Body of pancreas (tissue), 4 donors: ENCODE data around the gene RPP14. TPM values are rescaled to one million over a fixed set of nuclear protein-coding genes. Genes with fewer than 3 reads are reported as not detected.

Experiments used
- ATAC-seq: fragments of 150-250 bp; one replicate; pipeline ENCODE4 v1.9.1; 2016
- DNase-seq, 4 donors: peaks; one replicate each; pipeline ENCODE4 v3.0.0-alpha.2; 2019
- H3K27ac ChIP-seq, 4 donors: fragments of 200-600 bp; sonication (generic); 1 replicate in 3 of 4; 2 replicates in 1 of 4; pipeline versions ENCODE4 v1.5.1 to v1.6.1; 2016 to 2019; ENCODE audit warnings: mild to moderate bottlenecking in 1 of 4, mixed read lengths in 1 of 4, moderate library complexity in 1 of 4
- H3K27me3 ChIP-seq, 2 donors: fragments of 200-600 bp; sonication (generic); one replicate each; pipeline ENCODE4 v1.6.0; 2016; ENCODE audit warnings: mild to moderate bottlenecking in 1 of 2
- H3K36me3 ChIP-seq, 2 donors: fragments of 200-600 bp; sonication (generic); replicated peaks in 1 of 2; 2 replicates each; pipeline ENCODE4 v1.5.1; 2016; ENCODE audit warnings: low read depth in 2 of 2; ENCODE audit not compliant: insufficient read depth in 1 of 2
- H3K4me1 ChIP-seq: fragments of 200-600 bp; sonication (generic); one replicate; pipeline ENCODE4 v1.6.0; 2016
- H3K4me3 ChIP-seq, 2 donors: fragments of 200-600 bp; sonication (generic); 1 replicate in 1 of 2; 2 replicates in 1 of 2; pipeline ENCODE4 v1.5.1; 2016 to 2019
- H3K9me3 ChIP-seq, 3 donors: fragments of 200-600 bp; sonication (generic); 1 replicate in 2 of 3; 2 replicates in 1 of 3; pipeline ENCODE4 v1.5.1; 2016
- CTCF ChIP-seq, 7 experiments: fragments of 450-650 bp in 4 of 7; fragments of 200-600 bp in 3 of 7; sonication (generic) in 3 of 7; IDR thresholded peaks; one replicate each; pipeline ENCODE4 v1.5.1; 2016 to 2019; ENCODE audit warnings: antibody characterized with exemption in 7 of 7
- POLR2A ChIP-seq, 3 donors: fragments of 450-650 bp; IDR thresholded peaks; one replicate each; pipeline ENCODE4 v1.6.1; 2016; ENCODE audit warnings: antibody characterized with exemption in 3 of 3, mild to moderate bottlenecking in 2 of 3
- WGBS, 2 donors: methylation state at CpG; one replicate each; pipeline ENCODE4 v1.1.5; 2017; 5-methylcytosine and 5-hydroxymethylcytosine counted together
- intact Hi-C: fragments of 100-400 bp; cut with DNase I; formaldehyde crosslinking; loops from one replicate; pipeline ENCODE4 v1.15.1; 2023
- total RNA-seq, 2 donors: library from RNA; depleted of rRNA; stranded (reverse); fragments of >200 nt; gene quantifications; one replicate each; pipeline ENCODE4 v1.1.0, GENCODE V29; 2016

RPP14 gene
- total RNA-seq, 2 donors from 2014 or later, result 3.6 to 4.3 TPM

- Histone ChIP-seq H3K27ac (no peak overlapping the region), H3K36me3 (peaks cover 0 to 16% of the 10 kb centered on the region in 2 donors), H3K4me3 (no peak overlapping the region), H3K27me3 (no peaks in the 10 kb centered on the region), H3K9me3 (no peaks in the 10 kb centered on the region), H3K4me1 (peaks cover 23% of the 10 kb centered on the region)
- intact Hi-C loops, result no loop called here
- ATAC-seq (no peak), DNase-seq (peak in 2 of 4 donors; percentile 25 to 27)
- no peak for TF ChIP-seq POLR2A (IDR thresholded peaks at IDR 0.05)
- no peak for TF ChIP-seq CTCF (IDR thresholded peaks at IDR 0.05)
- WGBS, 2 donors, result 0 to 22% methylated on average over 1 of the region's 1 CpG
These were observed 2.7 kb downstream of the RPP14 start for GRCh38 chr3:58308728-58309127.

GRCh38 chr3:58317811-58318210 is 11.8 kb downstream of the RPP14 start:
- Histone ChIP-seq H3K36me3 (peaks cover 0 to 27% of the 10 kb centered on the region in 2 donors), H3K27ac (no peak overlapping the region), H3K27me3 (no peaks in the 10 kb centered on the region), H3K9me3 (no peaks in the 10 kb centered on the region), H3K4me3 (no peak overlapping the region), H3K4me1 (no peaks in the 10 kb centered on the region)
- no peak for ATAC-seq
- no peak for DNase-seq
- WGBS, 2 donors, result 72 to 85% methylated on average over 2 of the region's 2 CpGs
- TF ChIP-seq POLR2A (IDR thresholded peaks at IDR 0.05), result no peak
- no peak for TF ChIP-seq CTCF (IDR thresholded peaks at IDR 0.05)
- intact Hi-C loops, result no loop called here

- DNase-seq (no peak), ATAC-seq (no peak)
- WGBS, 2 donors, result 92 to 97% methylated on average over 7 of the region's 7 CpGs
- Histone ChIP-seq H3K4me3 (no peak overlapping the region), H3K4me1 (peaks cover 11% of the 10 kb centered on the region), H3K27me3 (no peaks in the 10 kb centered on the region), H3K27ac (no peak overlapping the region), H3K9me3 (no peaks in the 10 kb centered on the region), H3K36me3 (peaks cover 0 to 11% of the 10 kb centered on the region in 2 donors)
- intact Hi-C loops, result loop anchor here (5.0 kb wide), 1 partner anchor 96 kb away; no protein-coding TSS in a partner anchor
- TF ChIP-seq POLR2A (IDR thresholded peaks at IDR 0.05), result no peak
- TF ChIP-seq CTCF (IDR thresholded peaks at IDR 0.05), result no peak
These were observed 15.7 kb downstream of the RPP14 start for GRCh38 chr3:58321791-58322190.

- TF ChIP-seq CTCF (IDR thresholded peaks at IDR 0.05) (no peak), POLR2A (IDR thresholded peaks at IDR 0.05) (no peak)
- Histone ChIP-seq H3K4me1 (peaks cover 11% of the 10 kb centered on the region), H3K4me3 (no peak overlapping the region), H3K9me3 (no peaks in the 10 kb centered on the region), H3K27ac (no peak overlapping the region), H3K36me3 (peaks cover 0 to 6% of the 10 kb centered on the region in 2 donors), H3K27me3 (no peaks in the 10 kb centered on the region)
- no peak for DNase-seq
- ATAC-seq, result no peak
- intact Hi-C loops, result loop anchor here (5.0 kb wide), 1 partner anchor 95 kb away; no protein-coding TSS in a partner anchor
- 28 to 58% methylated on average over 1 of the region's 1 CpG for WGBS, 2 donors
These were observed 16.7 kb downstream of the RPP14 start for GRCh38 chr3:58322793-58323192.
